Vagina (tissue), 2 donors: Measurements from ENCODE around the gene PLAU.

Experiments
- POLR2A ChIP-seq, 2 donors: fragments of 450-650 bp; IDR thresholded peaks; one replicate each; pipeline ENCODE4 v1.6.1; 2017; ENCODE audit warnings: antibody characterized with exemption in 2 of 2, mild to moderate bottlenecking in 2 of 2, moderate library complexity in 2 of 2
- POLR2AphosphoS5 ChIP-seq, 2 donors: sonication (generic); formaldehyde crosslinking; IDR thresholded peaks; one replicate each; pipeline ENCODE4 v1.9.0; 2017; ENCODE audit warnings: antibody characterized with exemption in 2 of 2, mild to moderate bottlenecking in 2 of 2, low read depth in 1 of 2; ENCODE audit not compliant: insufficient read depth in 1 of 2

DNA sequence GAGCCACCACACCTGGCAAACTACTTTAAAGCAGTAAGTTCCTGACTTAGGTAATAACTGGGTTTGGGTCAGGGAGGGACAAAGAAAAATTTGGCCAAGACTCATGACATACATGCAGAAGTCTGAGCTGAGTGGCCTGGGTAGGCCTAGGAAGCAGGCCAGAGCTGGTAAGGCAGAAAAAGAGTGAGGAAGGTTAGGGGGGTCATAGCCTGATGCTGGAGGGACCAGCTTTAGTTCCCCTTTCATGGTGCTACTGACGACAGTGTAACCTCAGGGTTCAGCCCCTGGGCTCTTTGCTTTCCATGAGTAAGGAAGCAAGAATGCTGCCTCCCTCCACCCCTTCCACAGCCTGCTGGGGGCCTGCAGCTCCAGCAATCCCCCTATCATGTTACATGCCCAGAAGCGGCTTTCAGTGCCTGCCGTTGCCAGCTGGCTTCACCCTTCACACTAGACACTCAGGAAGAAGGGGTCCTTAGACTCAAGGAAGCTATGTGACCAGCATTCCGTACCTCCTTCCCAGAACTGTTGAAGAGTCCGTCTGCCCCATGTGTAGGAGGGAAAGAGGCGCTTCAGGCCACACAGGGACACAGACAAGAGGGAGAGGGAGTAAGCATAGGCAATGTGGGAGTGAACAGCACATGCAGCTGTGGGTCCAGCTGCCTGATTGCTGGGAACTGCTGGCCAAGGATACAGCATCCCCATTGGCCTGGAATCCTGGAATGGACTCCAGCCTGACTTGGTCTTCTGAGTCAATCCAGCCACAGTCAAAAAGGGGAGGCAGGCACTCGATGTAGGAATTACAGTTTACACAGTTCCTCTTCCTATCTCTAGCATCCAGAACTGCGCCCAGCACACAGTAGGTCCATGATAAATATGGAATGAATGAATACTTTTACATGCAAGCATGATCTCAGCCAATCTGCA, 4.1 kb upstream of the PLAU start:
- no peak for TF ChIP-seq POLR2A (IDR thresholded peaks at IDR 0.05)
- TF ChIP-seq POLR2AphosphoS5 (IDR thresholded peaks at IDR 0.05; ENCODE audit: insufficient read depth in 1 of 2, low read depth in 1 of 2) = peak; percentile 42 to 92
